Stimulated activated CD8-positive, alpha-beta memory T cell treated with anti-CD3 and anti-CD28 coated beads, Interleukin-12 subunit alpha, Interleukin-12 subunit beta, amount 100 ng/mL, for 1 hour (primary cell): Measurements from ENCODE around the gene CYTIP.

Experiments used
- DNase-seq: peaks from one replicate; pipeline ENCODE4 v3.0.0-alpha.2; 2020; ENCODE audit warnings: low read depth

CYTIP gene

GRCh38 chr2:157463002-157463401 lies 19.1 kb upstream of the CYTIP start:
- DNase-seq: no peak

- DNase-seq: no peak
Observed at GRCh38 chr2:157460897-157461296, 17.0 kb upstream of the CYTIP start.

- no peak for DNase-seq
Observed at GRCh38 chr2:157460384-157460837, 16.5 kb upstream of the CYTIP start.

DNA sequence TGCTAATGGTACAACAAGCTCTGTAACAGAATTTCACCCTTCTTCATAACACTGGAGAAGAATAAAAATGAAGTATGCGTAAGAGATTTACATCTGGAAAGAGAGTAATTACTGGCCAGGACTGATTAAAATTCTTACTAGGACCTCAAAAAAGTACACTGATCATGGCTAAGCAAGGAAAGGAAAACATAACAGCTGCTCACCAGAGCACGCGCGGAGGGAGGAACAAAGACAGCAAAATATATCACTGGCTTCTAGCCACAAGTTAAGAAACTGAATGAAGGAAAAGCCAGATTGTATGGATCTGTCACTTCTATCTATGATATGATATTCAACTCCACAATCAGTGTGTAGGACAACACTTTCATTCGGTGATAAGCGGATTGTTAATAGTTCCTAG lies 15.6 kb upstream of the CYTIP start:
- no peak for DNase-seq

DNA sequence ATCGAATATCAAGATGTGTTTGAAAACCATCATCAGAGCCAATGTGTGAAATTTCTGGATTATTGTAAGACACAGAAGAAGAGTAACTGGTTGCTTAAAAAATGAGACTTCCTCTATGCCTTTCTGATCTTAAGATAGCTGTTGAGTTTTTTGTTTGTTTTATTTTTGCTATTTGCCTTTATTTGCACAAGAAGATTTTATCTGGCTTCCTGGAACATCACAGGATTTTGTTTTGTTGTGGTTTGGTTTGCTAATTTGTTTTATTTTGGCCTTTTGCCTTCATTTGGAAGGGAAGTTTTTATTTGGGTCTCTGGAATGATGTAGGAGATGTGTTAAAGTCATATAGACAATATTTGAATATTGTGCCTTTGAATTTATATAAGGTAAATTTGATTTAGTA lies 3.9 kb upstream of the CYTIP start:
- no peak for DNase-seq

GRCh38 chr2:157447031-157447430 lies 3.1 kb upstream of the CYTIP start:
- no peak for DNase-seq

- no peak for DNase-seq
Observed at GRCh38 chr2:157444641-157445040, 752 bp upstream of the CYTIP start.

- no peak for DNase-seq
Observed at GRCh38 chr2:157443090-157443489, 799 bp downstream of the CYTIP start.

DNA sequence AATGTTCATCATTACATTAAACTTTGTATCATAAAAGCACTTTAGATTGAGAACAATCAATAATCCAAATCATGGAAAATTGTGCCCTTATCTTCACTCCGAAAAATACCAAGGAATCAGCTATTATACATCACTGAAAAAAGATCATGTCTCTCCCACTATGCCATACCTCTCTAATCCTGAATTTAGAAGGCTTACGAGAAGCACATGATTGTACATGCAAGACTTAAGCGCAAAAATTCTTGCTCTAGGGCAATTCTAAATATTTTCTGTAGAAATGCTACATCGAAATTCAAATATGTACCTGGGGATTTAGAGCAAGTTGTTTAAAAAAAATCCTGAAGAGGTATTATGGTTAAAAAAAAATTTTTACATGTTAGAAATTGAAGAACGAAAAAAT lies 1.3 kb downstream of the CYTIP start:
- no peak for DNase-seq

DNA sequence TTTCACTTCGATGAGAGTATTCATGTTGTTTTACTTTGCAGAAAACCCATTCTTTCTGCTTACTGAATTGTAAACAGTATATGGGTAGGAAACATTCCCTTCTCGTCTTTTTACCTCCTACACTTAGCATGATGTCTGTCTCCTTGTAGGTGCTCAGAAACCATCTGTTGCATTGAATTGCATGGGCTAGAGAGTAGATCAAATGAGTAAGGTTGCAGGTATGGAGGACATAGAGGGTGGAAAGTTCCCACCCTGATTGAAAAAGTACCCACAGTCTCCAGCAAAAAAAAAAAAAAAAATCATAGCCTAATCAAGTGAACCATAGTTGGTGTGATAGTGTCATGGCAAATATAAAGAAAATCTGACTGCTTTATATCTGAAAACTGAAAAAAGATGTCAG lies 1.7 kb downstream of the CYTIP start:
- no peak for DNase-seq

- no peak for DNase-seq
Observed at GRCh38 chr2:157441072-157441454, 2.8 kb downstream of the CYTIP start.

DNA sequence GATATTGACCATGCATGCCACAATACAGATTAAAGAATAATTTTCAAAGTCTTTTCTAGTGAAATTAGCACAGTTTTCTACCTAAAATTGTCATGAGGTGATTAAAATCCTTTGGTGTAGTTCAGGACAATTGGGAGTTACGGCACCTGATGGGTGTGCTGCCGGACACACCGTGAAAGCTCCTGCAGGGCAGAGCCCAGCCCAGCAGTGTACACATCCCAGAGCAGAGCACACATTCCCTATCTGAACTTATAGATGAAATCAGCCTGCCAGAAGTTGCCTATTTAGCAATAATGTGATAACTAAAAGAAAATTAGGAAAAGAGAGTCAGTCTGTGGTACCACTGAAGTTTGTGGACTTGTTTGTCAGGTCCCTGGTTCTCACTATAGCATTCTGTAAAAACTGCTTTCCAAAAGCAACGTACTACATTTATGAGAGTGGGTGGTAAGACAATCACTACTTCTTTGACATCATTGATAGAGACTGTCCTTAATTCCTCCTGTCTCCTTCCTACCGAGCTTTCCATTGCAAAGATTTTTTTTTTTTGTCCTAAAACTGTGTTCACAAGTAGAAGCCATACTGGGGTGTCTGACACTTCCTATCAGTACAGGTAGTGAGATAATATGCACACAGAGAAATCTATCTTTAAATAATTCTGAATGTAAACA lies 3.4 kb downstream of the CYTIP start:
- no peak for DNase-seq

GRCh38 chr2:157439824-157440186 lies 4.1 kb downstream of the CYTIP start:
- no peak for DNase-seq

- no peak for DNase-seq
Observed at GRCh38 chr2:157438863-157439823, 4.7 kb downstream of the CYTIP start.

GRCh38 chr2:157433394-157433793 lies 10.5 kb downstream of the CYTIP start:
- DNase-seq: no peak

GRCh38 chr2:157432475-157433106 lies 11.3 kb downstream of the CYTIP start:
- DNase-seq: no peak

- DNase-seq: no peak
Observed at GRCh38 chr2:157431176-157431575, 12.7 kb downstream of the CYTIP start.

DNA sequence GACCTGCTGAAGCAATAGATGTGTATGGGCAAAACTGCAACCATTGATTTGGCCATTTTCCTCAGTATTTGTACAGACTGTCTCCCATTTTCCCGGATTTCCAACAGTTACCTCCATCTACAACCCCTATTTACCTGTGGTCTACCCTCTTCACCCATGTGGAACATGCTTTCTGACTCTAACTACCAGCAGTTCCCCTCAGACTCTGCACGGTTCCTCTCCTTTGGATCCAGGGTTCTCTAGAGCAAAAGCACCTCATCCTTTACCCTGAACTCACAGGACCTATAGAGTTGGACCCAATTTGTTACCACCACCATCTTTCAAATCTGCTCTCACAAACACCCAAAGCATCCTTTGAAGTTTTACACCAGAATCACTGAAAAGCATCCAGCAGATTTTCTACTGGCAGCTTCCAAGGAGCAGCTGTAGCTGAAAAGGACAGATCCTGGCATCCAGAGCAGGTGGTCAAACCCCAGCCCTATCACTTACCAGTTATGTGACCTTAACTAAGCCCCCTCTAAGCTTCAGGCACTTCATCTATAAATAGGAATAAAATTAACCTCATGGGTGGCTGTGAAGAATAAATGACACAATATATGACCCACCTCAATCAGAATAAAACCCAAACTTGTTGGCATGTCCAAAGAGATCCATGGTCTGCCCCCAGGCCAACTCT lies 15.3 kb downstream of the CYTIP start:
- no peak for DNase-seq

- no peak for DNase-seq
Observed at GRCh38 chr2:157427922-157428303, 16.0 kb downstream of the CYTIP start.

DNA sequence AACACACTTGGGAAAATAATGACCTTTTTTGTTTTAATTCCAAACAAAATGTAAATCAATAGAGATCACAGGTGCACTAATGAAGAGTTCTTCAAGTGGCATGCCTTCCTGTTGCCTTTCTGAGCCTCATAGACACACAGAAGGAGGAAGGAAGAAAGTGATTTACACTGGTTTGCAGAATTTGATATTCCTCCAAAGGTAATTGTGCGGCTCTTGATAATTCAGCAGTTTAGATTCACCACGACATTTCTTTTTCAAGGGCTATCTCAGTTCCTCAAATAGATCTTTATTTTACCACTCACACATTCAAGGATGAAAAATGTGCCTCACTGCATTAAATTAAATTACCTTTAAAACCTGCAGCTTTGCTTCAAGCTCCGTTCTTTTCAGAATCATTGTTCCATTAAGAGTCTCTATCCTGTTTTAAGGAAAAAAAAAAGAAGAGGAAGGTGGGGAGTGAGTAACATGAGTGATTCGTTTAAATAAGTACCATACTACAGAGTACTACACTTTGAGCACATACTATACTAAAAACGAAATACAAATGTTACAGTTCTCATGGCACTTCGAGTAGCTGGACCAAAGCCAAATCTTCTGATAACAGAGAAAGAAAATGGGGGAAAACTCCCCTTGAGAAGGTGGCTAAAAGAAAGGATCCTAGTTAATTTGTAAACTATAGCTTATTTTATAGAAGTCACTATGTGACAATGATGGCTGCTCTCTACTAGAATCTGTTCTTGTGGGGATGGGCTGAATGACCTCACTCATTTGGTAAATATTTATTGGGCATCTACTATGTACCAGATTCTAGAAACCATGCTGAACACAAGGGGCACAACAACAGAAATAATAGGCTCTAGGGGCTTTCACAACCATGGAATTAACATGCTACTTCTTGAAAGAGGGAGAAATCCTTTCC lies 16.6 kb downstream of the CYTIP start:
- DNase-seq: no peak

GRCh38 chr2:157426477-157426994 lies 17.4 kb downstream of the CYTIP start:
- no peak for DNase-seq
